ENCODE measurements around the gene ANKUB1. TPM values are rescaled to one million over a fixed set of nuclear protein-coding genes. Genes with fewer than 3 reads are reported as not detected.

The ANKUB1 gene
- total and polyA plus RNA-seq, 4 donors, result 0.19 TPM; not detected in 3

GRCh38 chr3:149726716-149727407 lies 65.5 kb downstream of the ANKUB1 start:
- H3K4me1 ChIP-seq (ENCODE audit: control insufficient read depth in 4 of 4, insufficient read depth in 4 of 4, low read length in 3 of 4), result no peaks in the 10 kb centered on the region
- H3K9ac ChIP-seq (ENCODE audit: low read depth in 1 of 2, low read length in 2 of 2), result no peak overlapping the region
- DNase-seq (ENCODE audit: low spot score), result no peak
- H3K4me3 ChIP-seq (ENCODE audit: low read depth in 1 of 3, low read length in 3 of 3), result no peak overlapping the region
- no peak overlapping the region for H3K27ac ChIP-seq (ENCODE audit: low read depth in 1 of 2, low read length in 2 of 2)
- no peak for TF ChIP-seq SP1 (IDR thresholded peaks at IDR 0.05)
- no peaks in the 10 kb centered on the region for H3K27me3 ChIP-seq (ENCODE audit: control insufficient read depth in 4 of 4, insufficient read depth in 4 of 4, low read length in 3 of 4)
- H3K36me3 ChIP-seq (ENCODE audit: control insufficient read depth in 4 of 4, insufficient read depth in 3 of 4, low read depth in 1 of 4, low read length in 3 of 4), result no peaks in the 10 kb centered on the region
- WGBS, result 94% methylated on average over 2 of the region's 2 CpGs
- H3K9me3 ChIP-seq (ENCODE audit: control insufficient read depth in 4 of 4, low read length in 3 of 4), result no peaks in the 10 kb centered on the region

- Histone ChIP-seq H3K9ac (ENCODE audit: low read depth in 1 of 2, low read length in 2 of 2) (no peak overlapping the region), H3K27me3 (ENCODE audit: control insufficient read depth in 4 of 4, insufficient read depth in 4 of 4, low read length in 3 of 4) (no peaks in the 10 kb centered on the region)
Observed at GRCh38 chr3:149723781-149724180, 68.6 kb downstream of the ANKUB1 start.

DNA sequence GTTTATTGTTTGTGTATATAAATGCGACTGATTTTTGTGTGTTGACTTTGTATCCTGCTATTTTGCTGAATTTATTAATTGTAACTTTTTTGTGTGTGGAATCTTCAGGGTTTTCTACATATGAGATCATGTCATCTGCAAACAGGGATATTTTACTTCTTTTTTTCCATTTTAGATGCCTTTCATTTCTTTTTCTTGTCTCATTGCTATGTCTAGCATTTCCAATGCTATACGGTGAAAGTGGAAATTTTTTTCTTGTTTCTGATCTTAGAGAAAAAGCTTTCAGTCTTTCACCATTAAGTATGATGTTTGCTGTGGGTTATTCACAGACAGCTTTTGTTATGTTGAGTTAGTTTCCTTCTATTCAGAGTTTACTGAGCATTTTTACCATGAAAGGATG lies 71.4 kb downstream of the ANKUB1 start:
- H3K36me3 ChIP-seq (ENCODE audit: control insufficient read depth in 4 of 4, insufficient read depth in 3 of 4, low read depth in 1 of 4, low read length in 3 of 4), result no peaks in the 10 kb centered on the region
- H3K9ac ChIP-seq (ENCODE audit: low read depth in 1 of 2, low read length in 2 of 2), result no peak overlapping the region
- H3K9me3 ChIP-seq (ENCODE audit: control insufficient read depth in 4 of 4, low read length in 3 of 4), result peaks cover 0 to 6% (median under 1%) of the 10 kb centered on the region in 4 donors
- 95% methylated on average over 2 of the region's 2 CpGs for WGBS
- no peak overlapping the region for H3K4me3 ChIP-seq (ENCODE audit: low read depth in 1 of 3, low read length in 3 of 3)
- no peak for DNase-seq (ENCODE audit: low spot score)
- H3K27ac ChIP-seq (ENCODE audit: low read depth in 1 of 2, low read length in 2 of 2), result no peak overlapping the region
- H3K27me3 ChIP-seq (ENCODE audit: control insufficient read depth in 4 of 4, insufficient read depth in 4 of 4, low read length in 3 of 4), result no peaks in the 10 kb centered on the region
- H3K4me1 ChIP-seq (ENCODE audit: control insufficient read depth in 4 of 4, insufficient read depth in 4 of 4, low read length in 3 of 4), result peaks cover 0 to 3% (median 2%) of the 10 kb centered on the region in 4 donors
- no peak for TF ChIP-seq FOXA2 (IDR thresholded peaks at IDR 0.05)
- no peak for TF ChIP-seq FOXA1 (IDR thresholded peaks at IDR 0.05)
- TF ChIP-seq YY1 (IDR thresholded peaks at IDR 0.05), result no peak
- TF ChIP-seq, protein P1, sequence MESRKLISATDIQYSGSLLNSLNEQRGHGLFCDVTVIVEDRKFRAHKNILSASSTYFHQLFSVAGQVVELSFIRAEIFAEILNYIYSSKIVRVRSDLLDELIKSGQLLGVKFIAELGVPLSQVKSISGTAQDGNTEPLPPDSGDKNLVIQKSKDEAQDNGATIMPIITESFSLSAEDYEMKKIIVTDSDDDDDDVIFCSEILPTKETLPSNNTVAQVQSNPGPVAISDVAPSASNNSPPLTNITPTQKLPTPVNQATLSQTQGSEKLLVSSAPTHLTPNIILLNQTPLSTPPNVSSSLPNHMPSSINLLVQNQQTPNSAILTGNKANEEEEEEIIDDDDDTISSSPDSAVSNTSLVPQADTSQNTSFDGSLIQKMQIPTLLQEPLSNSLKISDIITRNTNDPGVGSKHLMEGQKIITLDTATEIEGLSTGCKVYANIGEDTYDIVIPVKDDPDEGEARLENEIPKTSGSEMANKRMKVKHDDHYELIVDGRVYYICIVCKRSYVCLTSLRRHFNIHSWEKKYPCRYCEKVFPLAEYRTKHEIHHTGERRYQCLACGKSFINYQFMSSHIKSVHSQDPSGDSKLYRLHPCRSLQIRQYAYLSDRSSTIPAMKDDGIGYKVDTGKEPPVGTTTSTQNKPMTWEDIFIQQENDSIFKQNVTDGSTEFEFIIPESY (IDR thresholded peaks at IDR 0.05), result no peak
- no peak for TF ChIP-seq MAX (IDR thresholded peaks at IDR 0.05)
- no peak for TF ChIP-seq JUND (IDR thresholded peaks at IDR 0.05)
- TF ChIP-seq, protein P2, sequence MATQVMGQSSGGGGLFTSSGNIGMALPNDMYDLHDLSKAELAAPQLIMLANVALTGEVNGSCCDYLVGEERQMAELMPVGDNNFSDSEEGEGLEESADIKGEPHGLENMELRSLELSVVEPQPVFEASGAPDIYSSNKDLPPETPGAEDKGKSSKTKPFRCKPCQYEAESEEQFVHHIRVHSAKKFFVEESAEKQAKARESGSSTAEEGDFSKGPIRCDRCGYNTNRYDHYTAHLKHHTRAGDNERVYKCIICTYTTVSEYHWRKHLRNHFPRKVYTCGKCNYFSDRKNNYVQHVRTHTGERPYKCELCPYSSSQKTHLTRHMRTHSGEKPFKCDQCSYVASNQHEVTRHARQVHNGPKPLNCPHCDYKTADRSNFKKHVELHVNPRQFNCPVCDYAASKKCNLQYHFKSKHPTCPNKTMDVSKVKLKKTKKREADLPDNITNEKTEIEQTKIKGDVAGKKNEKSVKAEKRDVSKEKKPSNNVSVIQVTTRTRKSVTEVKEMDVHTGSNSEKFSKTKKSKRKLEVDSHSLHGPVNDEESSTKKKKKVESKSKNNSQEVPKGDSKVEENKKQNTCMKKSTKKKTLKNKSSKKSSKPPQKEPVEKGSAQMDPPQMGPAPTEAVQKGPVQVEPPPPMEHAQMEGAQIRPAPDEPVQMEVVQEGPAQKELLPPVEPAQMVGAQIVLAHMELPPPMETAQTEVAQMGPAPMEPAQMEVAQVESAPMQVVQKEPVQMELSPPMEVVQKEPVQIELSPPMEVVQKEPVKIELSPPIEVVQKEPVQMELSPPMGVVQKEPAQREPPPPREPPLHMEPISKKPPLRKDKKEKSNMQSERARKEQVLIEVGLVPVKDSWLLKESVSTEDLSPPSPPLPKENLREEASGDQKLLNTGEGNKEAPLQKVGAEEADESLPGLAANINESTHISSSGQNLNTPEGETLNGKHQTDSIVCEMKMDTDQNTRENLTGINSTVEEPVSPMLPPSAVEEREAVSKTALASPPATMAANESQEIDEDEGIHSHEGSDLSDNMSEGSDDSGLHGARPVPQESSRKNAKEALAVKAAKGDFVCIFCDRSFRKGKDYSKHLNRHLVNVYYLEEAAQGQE (IDR thresholded peaks at IDR 0.05), result no peak
- TF ChIP-seq NR2F2 (IDR thresholded peaks at IDR 0.05), result no peak
- no peak for TF ChIP-seq RAD21 (IDR thresholded peaks at IDR 0.05)
- TF ChIP-seq HNF4G (IDR thresholded peaks at IDR 0.05), result no peak
- TF ChIP-seq GABPA (IDR thresholded peaks at IDR 0.05 in 1 of 2, conservative IDR thresholded peaks at IDR 0.05 in 1 of 2), result no peak
- TF ChIP-seq ATF3 (IDR thresholded peaks at IDR 0.05), result no peak
- TF ChIP-seq RXRA (IDR thresholded peaks at IDR 0.05), result no peak

More at GRCh38 chr3:149723781-149724180, 68.6 kb downstream of the ANKUB1 start:
- no peak overlapping the region for H3K27ac ChIP-seq (ENCODE audit: low read depth in 1 of 2, low read length in 2 of 2)
- H3K4me3 ChIP-seq (ENCODE audit: low read depth in 1 of 3, low read length in 3 of 3), result no peak overlapping the region
- no peaks in the 10 kb centered on the region for H3K36me3 ChIP-seq (ENCODE audit: control insufficient read depth in 4 of 4, insufficient read depth in 3 of 4, low read depth in 1 of 4, low read length in 3 of 4)
- TF ChIP-seq JUND (IDR thresholded peaks at IDR 0.05), result no peak
- TF ChIP-seq, protein P3, sequence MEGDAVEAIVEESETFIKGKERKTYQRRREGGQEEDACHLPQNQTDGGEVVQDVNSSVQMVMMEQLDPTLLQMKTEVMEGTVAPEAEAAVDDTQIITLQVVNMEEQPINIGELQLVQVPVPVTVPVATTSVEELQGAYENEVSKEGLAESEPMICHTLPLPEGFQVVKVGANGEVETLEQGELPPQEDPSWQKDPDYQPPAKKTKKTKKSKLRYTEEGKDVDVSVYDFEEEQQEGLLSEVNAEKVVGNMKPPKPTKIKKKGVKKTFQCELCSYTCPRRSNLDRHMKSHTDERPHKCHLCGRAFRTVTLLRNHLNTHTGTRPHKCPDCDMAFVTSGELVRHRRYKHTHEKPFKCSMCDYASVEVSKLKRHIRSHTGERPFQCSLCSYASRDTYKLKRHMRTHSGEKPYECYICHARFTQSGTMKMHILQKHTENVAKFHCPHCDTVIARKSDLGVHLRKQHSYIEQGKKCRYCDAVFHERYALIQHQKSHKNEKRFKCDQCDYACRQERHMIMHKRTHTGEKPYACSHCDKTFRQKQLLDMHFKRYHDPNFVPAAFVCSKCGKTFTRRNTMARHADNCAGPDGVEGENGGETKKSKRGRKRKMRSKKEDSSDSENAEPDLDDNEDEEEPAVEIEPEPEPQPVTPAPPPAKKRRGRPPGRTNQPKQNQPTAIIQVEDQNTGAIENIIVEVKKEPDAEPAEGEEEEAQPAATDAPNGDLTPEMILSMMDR (IDR thresholded peaks at IDR 0.05; ENCODE audit: low read depth, low read length, missing input control), result no peak
- TF ChIP-seq EGR1 (IDR thresholded peaks at IDR 0.05; ENCODE audit: low read depth in 2 of 2), result no peak
- no peak for TF ChIP-seq MAX (IDR thresholded peaks at IDR 0.05)
- TF ChIP-seq ATF3 (IDR thresholded peaks at IDR 0.05), result no peak
- no peak for TF ChIP-seq RXRA (IDR thresholded peaks at IDR 0.05)
- no peak for TF ChIP-seq FOXA2 (IDR thresholded peaks at IDR 0.05)
- TF ChIP-seq SP1 (IDR thresholded peaks at IDR 0.05), result no peak
- no peaks in the 10 kb centered on the region for H3K4me1 ChIP-seq (ENCODE audit: control insufficient read depth in 4 of 4, insufficient read depth in 4 of 4, low read length in 3 of 4)
- H3K9me3 ChIP-seq (ENCODE audit: control insufficient read depth in 4 of 4, low read length in 3 of 4), result peaks cover 0 to 6% (median under 1%) of the 10 kb centered on the region in 4 donors
- DNase-seq (ENCODE audit: low spot score), result no peak

Data from liver (tissue), 9 donors.